K562 (cell line): ENCODE data around the gene NAALAD2. TPM values are rescaled to one million over a fixed set of nuclear protein-coding genes. Genes with fewer than 3 reads are reported as not detected.

Experiments
- ATAC-seq: fragments of 200-7000 bp; cut with Tn5 transposase; 3 replicates; pipeline ENCODE4 v1.9.1; 2020; ENCODE audit warnings: moderate library complexity
- BruUV-seq: library from RNA; stranded (reverse); fragments of 400-500 nt; replicated peaks from 2 replicates; lab custom pipeline; 2021; lab: Mats Ljungman, UMichigan
- CTCF ChIA-PET: fragments of 300-600 bp; formaldehyde crosslinking; extraction: SDS; loops from one replicate; lab custom pipeline; 2021; ENCODE audit warnings: low intra/inter-chr PET ratio; lab: Yijun Ruan, JAX
- POLR2A ChIA-PET: fragments of 300-600, 350-650 bp; sonication (Branson Sonifier 250); formaldehyde crosslinking; extraction: SDS; loops from one replicate; lab custom pipeline; 2021; ENCODE audit warnings: antibody characterized with exemption, inconsistent platforms; lab: Yijun Ruan, JAX
- DNase-seq, 4 experiments: peaks; one replicate each; pipeline versions ENCODE4 v3.0.0 to v3.0.0-alpha.2; 2011 to 2018; ENCODE audit warnings: low spot score in 3 of 4, mixed read lengths in 3 of 4; ENCODE audit errors: extremely low read depth in 1 of 4
- FAIRE-seq: peaks from 2 replicates; lab custom pipeline; 2011; peaks lifted over from hg19 to GRCh38; lab: Jason Lieb, UNC
- H2AFZ ChIP-seq: 2 replicates; pipeline ENCODE4 v1.6.0; 2011; ENCODE audit warnings: low read depth, low read length, control low read depth, inconsistent platforms
- H3K27ac ChIP-seq: fragments of 200-600 bp; 3 replicates; pipeline ENCODE4 v1.8.0; 2011; ENCODE audit warnings: low read depth, mild to moderate bottlenecking, control low read depth, inconsistent platforms, low read length, moderate library complexity, mixed read lengths; ENCODE audit errors: extremely low read depth
- H3K27me3 ChIP-seq, 2 experiments: fragments of 300-600 bp in 1 of 2; 2 replicates in 1 of 2; 3 replicates in 1 of 2; pipeline versions ENCODE4 v1.6.0 to v1.8.0; 2011; ENCODE audit warnings: inconsistent platforms in 2 of 2, low read length in 2 of 2, mild to moderate bottlenecking in 1 of 2, mixed read lengths in 1 of 2, moderate library complexity in 1 of 2; ENCODE audit not compliant: control insufficient read depth in 2 of 2, insufficient read depth in 2 of 2
- H3K36me3 ChIP-seq: fragments of 300-600 bp; 3 replicates; pipeline ENCODE4 v1.8.0; 2011; ENCODE audit warnings: mild to moderate bottlenecking, low read length, inconsistent platforms; ENCODE audit not compliant: control insufficient read depth, insufficient read depth
- H3K4me1 ChIP-seq, 2 experiments: fragments of 200-600 bp in 1 of 2; replicated peaks in 1 of 2; 2 replicates in 1 of 2; 3 replicates in 1 of 2; pipeline versions ENCODE4 v1.5.1 to v1.8.0; 2011; ENCODE audit warnings: inconsistent platforms in 2 of 2, low read length in 2 of 2, mild to moderate bottlenecking in 1 of 2, mixed read lengths in 1 of 2, moderate library complexity in 1 of 2; ENCODE audit not compliant: control insufficient read depth in 2 of 2, insufficient read depth in 2 of 2
- H3K4me2 ChIP-seq: 2 replicates; pipeline ENCODE4 v1.6.1; 2011; ENCODE audit warnings: low read length, control low read depth, inconsistent platforms, mixed read lengths; ENCODE audit not compliant: insufficient read depth
- H3K4me3 ChIP-seq: fragments of 200-600 bp; sonication (generic), shearing (Covaris generic); 2 replicates; pipeline ENCODE4 v1.5.1; 2016; ENCODE audit warnings: control low read depth, inconsistent platforms
- H3K79me2 ChIP-seq: fragments of 200-600 bp; 3 replicates; pipeline ENCODE4 v1.8.0; 2011; ENCODE audit warnings: low read length, inconsistent platforms; ENCODE audit not compliant: control insufficient read depth, insufficient read depth
- H3K9ac ChIP-seq, 2 experiments: 2 replicates each; pipeline versions ENCODE4 v1.6.0 to v1.6.1; 2011; ENCODE audit warnings: low read depth in 2 of 2, low read length in 2 of 2, control low read depth in 1 of 2, inconsistent platforms in 1 of 2, mild to moderate bottlenecking in 1 of 2, mixed read lengths in 1 of 2; ENCODE audit not compliant: insufficient read depth in 1 of 2
- H3K9me1 ChIP-seq: one replicate; pipeline ENCODE4 v1.6.0; 2011; ENCODE audit warnings: inconsistent platforms, mild to moderate bottlenecking, low read length, moderate library complexity; ENCODE audit not compliant: control insufficient read depth, insufficient read depth
- H3K9me3 ChIP-seq: replicated peaks from 2 replicates; pipeline ENCODE4 v1.5.1; 2011; ENCODE audit warnings: low read depth, low read length, inconsistent platforms; ENCODE audit not compliant: control insufficient read depth, insufficient read depth
- H4K20me1 ChIP-seq: replicated peaks from 2 replicates; pipeline ENCODE4 v1.6.1; 2011; ENCODE audit warnings: low read length, inconsistent platforms, mixed read lengths; ENCODE audit not compliant: control insufficient read depth, insufficient read depth
- CBX3 ChIP-seq, 2 experiments: IDR thresholded peaks; 1 replicate in 1 of 2; 2 replicates in 1 of 2; pipeline ENCODE4 v1.6.1; 2012; ENCODE audit warnings: inconsistent platforms in 2 of 2, low read length in 2 of 2, borderline replicate concordance in 1 of 2, control low read depth in 1 of 2
- FIP1L1 ChIP-seq: fragments of 200-400 bp; formaldehyde crosslinking; IDR thresholded peaks from 2 replicates; pipeline ENCODE4 v1.6.1; 2018; ENCODE audit warnings: mild to moderate bottlenecking, low read depth, low read length; ENCODE audit not compliant: poor library complexity, severe bottlenecking
- IRF2 ChIP-seq: sonication (generic); formaldehyde crosslinking; IDR thresholded peaks from 2 replicates; pipeline ENCODE4 v1.8.1; 2022; ENCODE audit warnings: mild to moderate bottlenecking, missing genetic modification reagents
- MCM5 ChIP-seq: fragments of 450-650 bp; IDR thresholded peaks from 2 replicates; pipeline ENCODE4 v1.6.1; 2016; ENCODE audit warnings: low read depth
- MGA ChIP-seq: fragments of 450-650 bp; IDR thresholded peaks from 2 replicates; pipeline ENCODE4 v1.6.1; 2016; ENCODE audit warnings: mild to moderate bottlenecking, moderate library complexity
- RBFOX2 ChIP-seq: fragments of 200-400 bp; formaldehyde crosslinking; IDR thresholded peaks from 2 replicates; pipeline ENCODE4 v1.6.1; 2017; ENCODE audit warnings: low read depth, mild to moderate bottlenecking, low read length, moderate library complexity
- RHOXF2B ChIP-seq: fragments of 250-450 bp; sonication (Bioruptor Pico); conservative IDR thresholded peaks from 2 replicates; pipeline ENCODE4 v1.5.1; 2021
- TFE3 ChIP-seq: fragments of 450-650 bp; formaldehyde crosslinking; IDR thresholded peaks from 2 replicates; pipeline ENCODE4 v1.4.0; 2020; ENCODE audit warnings: mild to moderate bottlenecking, mixed read lengths
- TGIF2 ChIP-seq: sonication (generic); formaldehyde crosslinking; IDR thresholded peaks from 2 replicates; pipeline ENCODE4 v1.8.1; 2022; ENCODE audit warnings: mild to moderate bottlenecking, missing genetic modification reagents, moderate library complexity
- ZNF133 ChIP-seq: fragments of 250-450 bp; sonication (Bioruptor Pico); IDR thresholded peaks from 2 replicates; pipeline ENCODE4 v1.4.0; 2020; ENCODE audit warnings: mild to moderate bottlenecking
- ZNF431 ChIP-seq: sonication (generic); formaldehyde crosslinking; IDR thresholded peaks from 2 replicates; pipeline ENCODE4 v1.8.0; 2022; ENCODE audit warnings: mild to moderate bottlenecking, missing genetic modification reagents
- in situ Hi-C: fragments of 300-500 bp; cut with MboI; formaldehyde crosslinking; loops from 4 replicates; pipeline ENCODE4 v1.15.0; 2018; ENCODE audit warnings: inconsistent platforms, mixed read lengths
- intact Hi-C: fragments of 100-400 bp; cut with micrococcal nuclease; formaldehyde crosslinking; loops from 2 replicates; pipeline ENCODE4 v1.14.2; 2022
- polyA plus RNA-seq, 8 experiments: library from polyadenylated mRNA; depleted of rRNA in 4 of 8; stranded (reverse) in 5 of 8; unstranded in 3 of 8; fragments of >200 nt; fragmentation: Nextera tagmentation in 2 of 8; fragmentation: Illumina TruSeq in 1 of 8; extraction: Ambion mirVana in 2 of 8; extraction: Trizol in 1 of 8; gene quantifications; 2 replicates each; pipeline versions ENCODE4 v1.2.1 to v1.2.3, GENCODE V29; 2011 to 2014; ENCODE audit warnings: inconsistent platforms in 1 of 8, missing spikeins in 1 of 8
- total RNA-seq, 7 experiments: library from RNA; depleted of rRNA in 6 of 7; stranded (reverse); fragments of >200 nt in 6 of 7; fragmentation: Illumina TruSeq in 2 of 7; extraction: Trizol in 2 of 7; gene quantifications; 2 replicates each; pipeline versions ENCODE4 v1.2.1 to v1.2.3, GENCODE V29; 2011 to 2021; ENCODE audit warnings: low replicate concordance in 1 of 7

Gene NAALAD2
- total and polyA plus RNA-seq, 9 of the 15 experiments (the other 6 are each of a cell fraction or from before 2014, with no cell fraction given), result 0.05 to 0.24 (median 0.12) TPM

- Histone ChIP-seq H3K4me3 (no peak overlapping the region), H4K20me1 (no peaks in the 10 kb centered on the region), H3K9me3 (no peaks in the 10 kb centered on the region), H3K9ac (no peak overlapping the region), H3K4me1 (peaks cover 0 to 8% of the 10 kb centered on the region in 2 experiments; a peak in 2 of 5 replicates), H2AFZ (no peak overlapping the region), H3K9me1 (no peaks in the 10 kb centered on the region), H3K4me2 (no peak overlapping the region), H3K36me3 (no peaks in the 10 kb centered on the region), H3K27me3 (no peaks in the 10 kb centered on the region), H3K27ac (no peak overlapping the region), H3K79me2 (no peaks in the 10 kb centered on the region)
- in situ Hi-C loops, result no loop called here
- no TSS peak for BruUV-seq
- ATAC-seq, result no peak
- ChIA-PET CTCF (no interaction called here), POLR2A (no interaction called here)
- DNase-seq, result no peak
- FAIRE-seq, result no peak
- intact Hi-C loops, result no loop called here
- no peak for TF ChIP-seq MCM5
- TF ChIP-seq ZNF133, result no peak
- TF ChIP-seq TGIF2 (CRISPR knock-in tag), result no peak
- no peak for TF ChIP-seq FIP1L1
- no peak for TF ChIP-seq ZNF431
- TF ChIP-seq MGA, result no peak
- TF ChIP-seq RHOXF2B (CRISPR knock-in tag), result no peak
- no peak for TF ChIP-seq IRF2 (CRISPR knock-in tag)
- no peak for TF ChIP-seq CBX3 (IDR thresholded peaks at IDR 0.05; ENCODE audit: borderline replicate concordance in 1 of 2, low read length in 2 of 2)
- no peak for TF ChIP-seq TFE3 (CRISPR knock-in tag)
- TF ChIP-seq RBFOX2, result no peak
Observed at GRCh38 chr11:90171359-90171758, 36.9 kb downstream of the NAALAD2 start.
